GM12874 (cell line): ENCODE measurements around the gene CHRNA4.

Experiments
- TF ChIP-seq, protein P1 (sequence below): IDR thresholded peaks from 2 replicates; pipeline ENCODE4 v1.5.1; 2011; ENCODE audit warnings: low read depth, mild to moderate bottlenecking, control low read depth, low read length, moderate library complexity; ENCODE audit not compliant: insufficient read depth

CHRNA4 gene

DNA sequence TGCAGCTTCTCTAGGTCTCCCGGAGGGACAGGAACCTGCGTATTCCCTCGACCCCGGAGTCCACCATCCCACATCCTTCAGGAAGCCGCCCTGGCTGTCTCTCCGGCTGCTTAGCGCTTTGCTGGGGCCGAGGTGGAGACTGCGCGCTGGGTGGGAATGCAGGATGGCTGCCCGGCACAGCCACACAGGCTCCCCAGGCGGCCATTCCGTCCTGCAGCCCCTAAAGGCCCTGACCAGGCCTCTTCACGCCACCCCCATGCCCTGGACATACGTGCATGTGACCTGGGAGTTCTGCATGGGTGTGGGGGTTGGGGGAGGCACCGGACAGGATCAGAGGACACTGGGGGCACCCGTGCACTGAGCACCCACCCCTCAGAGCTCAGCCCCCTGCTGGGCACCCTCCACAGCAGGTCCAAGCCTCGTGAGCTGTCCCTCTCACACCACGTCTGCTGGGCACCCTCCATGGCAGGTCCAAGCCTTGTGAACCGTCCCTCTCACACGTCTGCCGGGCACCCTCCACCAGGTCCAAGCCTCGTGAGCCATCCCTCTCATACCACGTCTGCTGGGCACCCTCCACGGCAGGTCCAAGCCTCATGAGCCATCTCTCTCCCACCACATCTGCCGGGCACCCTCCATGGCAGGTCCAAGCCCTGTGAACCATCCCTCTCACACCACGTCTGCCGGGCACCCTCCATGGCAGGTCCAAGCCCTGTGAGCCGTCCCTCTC lies 40.4 kb upstream of the CHRNA4 start:
- TF ChIP-seq, protein P1, sequence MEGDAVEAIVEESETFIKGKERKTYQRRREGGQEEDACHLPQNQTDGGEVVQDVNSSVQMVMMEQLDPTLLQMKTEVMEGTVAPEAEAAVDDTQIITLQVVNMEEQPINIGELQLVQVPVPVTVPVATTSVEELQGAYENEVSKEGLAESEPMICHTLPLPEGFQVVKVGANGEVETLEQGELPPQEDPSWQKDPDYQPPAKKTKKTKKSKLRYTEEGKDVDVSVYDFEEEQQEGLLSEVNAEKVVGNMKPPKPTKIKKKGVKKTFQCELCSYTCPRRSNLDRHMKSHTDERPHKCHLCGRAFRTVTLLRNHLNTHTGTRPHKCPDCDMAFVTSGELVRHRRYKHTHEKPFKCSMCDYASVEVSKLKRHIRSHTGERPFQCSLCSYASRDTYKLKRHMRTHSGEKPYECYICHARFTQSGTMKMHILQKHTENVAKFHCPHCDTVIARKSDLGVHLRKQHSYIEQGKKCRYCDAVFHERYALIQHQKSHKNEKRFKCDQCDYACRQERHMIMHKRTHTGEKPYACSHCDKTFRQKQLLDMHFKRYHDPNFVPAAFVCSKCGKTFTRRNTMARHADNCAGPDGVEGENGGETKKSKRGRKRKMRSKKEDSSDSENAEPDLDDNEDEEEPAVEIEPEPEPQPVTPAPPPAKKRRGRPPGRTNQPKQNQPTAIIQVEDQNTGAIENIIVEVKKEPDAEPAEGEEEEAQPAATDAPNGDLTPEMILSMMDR, result no peak

DNA sequence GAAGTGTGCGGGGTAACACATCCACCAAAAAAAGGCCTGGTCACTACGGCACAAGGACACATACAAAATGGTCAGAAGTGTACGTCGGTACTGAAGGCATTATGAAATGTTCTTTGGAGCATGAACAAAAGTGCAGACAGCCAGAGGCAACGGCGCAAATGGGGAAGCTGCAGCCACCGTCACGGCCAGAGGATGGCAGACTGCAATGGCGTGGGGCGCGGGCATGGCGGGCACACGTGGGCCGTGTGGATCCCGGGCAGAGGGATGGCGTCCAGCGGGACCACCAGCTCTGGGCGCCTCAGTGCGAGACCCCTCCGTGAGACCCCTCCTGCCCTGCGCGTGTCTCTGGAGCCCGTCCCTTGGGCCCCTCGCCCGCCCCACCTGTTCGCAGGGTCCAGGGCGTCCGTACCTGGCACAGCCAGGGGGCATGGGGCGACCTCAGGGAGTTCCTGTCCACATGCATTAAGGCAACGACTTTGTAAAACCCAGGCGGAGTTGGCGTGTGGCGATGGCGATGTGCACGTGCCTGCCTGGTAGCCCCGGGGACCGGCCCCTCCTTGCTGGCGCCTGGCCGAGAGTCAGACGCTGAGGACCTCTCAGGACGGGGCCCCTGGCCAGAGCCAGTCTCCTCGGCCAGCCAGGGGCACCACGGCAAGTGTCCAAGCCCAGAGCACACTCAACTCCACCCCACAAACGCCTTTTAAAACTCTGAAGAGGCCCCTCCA lies 39.5 kb upstream of the CHRNA4 start:
- TF ChIP-seq, protein P1, result no peak

DNA sequence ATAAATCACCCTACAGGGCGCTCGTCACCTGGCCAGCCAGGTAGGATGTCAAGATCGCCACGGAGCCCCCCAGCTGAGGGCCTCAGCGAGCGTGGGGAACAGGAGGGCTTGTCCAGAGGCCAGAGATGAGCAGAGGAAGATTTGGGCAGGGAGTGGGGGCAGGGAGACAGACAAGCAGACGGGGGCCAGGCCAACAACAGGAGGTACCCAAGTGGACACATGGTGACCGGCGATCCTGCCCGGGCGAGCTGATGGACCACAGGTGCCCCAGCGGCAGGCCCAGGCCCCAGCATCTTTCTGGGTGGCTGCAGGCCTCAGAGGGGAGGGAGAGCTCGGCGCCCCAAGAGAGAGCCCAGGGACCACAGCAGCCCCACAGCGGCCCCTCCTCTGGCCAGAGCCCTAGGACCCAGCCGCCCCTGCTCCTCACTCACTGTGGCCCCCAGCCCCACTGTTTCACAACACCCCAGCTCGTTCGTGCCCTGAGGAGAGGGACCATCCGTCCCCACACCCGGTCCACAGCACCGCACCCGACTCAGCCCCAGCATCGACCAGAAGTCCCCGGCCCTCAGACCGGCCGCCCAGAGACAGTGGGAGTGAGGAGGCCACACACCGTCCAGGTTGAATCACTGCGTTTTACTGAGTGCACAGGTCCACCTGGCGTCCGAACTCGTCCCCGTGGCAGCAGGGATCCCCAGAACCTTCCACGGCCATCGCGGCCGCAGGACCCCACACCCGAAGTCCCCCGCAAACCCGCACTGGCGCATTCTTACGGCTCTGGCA lies 38.6 kb upstream of the CHRNA4 start:
- TF ChIP-seq, protein P1, result no peak

DNA sequence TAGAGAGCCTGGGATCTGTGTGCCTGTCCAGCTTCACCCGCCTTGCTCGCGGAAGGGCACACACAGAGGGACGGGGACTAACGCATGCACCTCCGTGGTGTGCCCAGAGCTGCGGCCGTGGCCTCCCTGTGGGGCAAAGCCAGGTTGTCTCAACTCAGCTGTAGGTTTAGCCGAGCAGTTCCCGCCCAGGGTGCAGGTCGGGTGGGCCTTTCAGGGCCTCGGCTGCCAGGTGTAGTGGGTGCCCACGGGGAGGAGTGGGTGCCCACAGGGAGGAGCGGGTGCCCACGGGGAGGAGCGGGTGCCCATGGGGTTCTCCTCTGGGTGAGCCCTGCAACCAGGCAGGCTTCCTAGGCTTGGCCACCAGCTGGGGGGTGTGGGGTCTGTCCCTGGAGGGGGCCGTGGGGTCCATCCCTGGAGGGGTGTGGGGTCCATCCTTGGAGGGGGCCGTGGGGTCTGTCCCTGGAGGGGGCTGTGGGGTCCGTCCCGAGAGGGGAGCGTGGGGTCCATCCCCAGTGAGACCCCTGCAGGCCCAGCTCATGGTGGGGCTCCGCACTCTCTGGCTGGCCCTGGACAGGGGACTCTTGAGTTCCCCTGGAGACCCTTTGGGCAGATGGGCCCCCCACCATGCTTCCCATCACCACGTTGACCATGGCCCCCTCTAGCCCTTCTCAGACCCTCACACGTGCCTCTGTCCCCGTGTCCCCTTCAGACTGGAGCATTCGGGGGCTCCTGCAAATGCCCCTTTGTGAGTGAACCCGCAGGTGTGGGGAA lies 37.8 kb upstream of the CHRNA4 start:
- TF ChIP-seq, protein P1, result no peak

DNA sequence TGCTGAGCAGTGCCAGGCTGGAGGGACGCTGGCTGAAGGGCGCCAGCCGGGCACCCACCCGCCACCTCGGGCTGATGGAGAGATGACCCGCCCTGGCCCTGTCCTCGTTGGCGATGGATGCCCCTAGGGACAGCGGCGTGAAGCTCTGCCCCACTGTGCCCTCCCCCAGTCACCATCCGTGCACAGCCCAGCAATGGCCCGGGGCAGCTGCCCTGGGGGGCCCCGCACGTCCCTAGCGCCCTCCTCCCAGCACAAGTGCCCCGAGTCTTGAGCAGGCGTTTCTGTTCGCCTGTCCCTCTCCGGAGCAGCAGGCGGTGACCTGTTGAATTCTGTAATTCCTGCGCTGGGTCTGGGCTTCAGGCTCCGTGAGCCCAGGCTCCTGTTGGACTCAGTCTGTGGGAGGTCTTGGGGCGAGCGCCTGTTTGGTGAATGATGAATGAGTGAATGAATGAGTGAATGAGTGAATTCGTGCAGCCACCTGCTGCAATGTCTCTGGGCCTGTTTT lies 36.8 kb upstream of the CHRNA4 start:
- TF ChIP-seq, protein P1, result no peak

DNA sequence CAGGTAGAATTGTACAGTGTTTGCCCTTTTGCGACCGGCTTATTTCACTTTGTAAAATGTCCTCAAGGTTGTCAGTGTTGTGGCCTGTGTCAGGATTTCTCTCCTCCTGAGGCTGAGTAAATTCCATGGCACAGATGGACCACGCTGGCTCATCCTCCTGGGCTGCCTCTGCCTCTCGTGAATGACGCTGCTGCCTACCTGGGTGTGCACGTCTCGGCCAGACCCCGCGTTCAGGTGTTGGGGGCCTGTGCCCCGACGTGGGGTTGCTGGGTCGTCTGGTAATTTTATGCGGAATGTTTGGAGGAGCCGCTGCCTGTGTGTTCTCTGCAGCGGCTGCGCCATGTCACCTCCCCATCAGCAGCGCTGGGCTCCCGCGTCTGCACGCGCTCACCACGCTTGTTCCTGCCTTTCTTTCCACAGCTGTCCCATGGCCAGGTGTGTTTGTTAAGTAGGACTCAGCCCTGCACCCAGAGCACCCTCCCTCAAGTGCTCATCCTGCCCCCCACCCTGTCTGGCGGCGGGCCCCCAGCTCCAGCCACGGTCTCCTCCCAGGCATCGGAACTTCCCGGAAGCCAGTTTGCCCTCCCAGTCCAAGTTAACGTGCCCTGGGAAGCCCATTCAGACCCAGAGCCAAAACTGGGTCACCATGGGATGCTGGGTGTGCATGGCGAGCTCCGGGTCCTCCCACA lies 36.1 kb upstream of the CHRNA4 start:
- TF ChIP-seq, protein P1, result no peak
